Measurements from ENCODE around the gene DOK3. TPM values are rescaled to one million over a fixed set of nuclear protein-coding genes. Genes with fewer than 3 reads are reported as not detected.

The DOK3 gene
- total and polyA plus RNA-seq, 2 experiments from 2014 or later, result 3.1 to 3.5 TPM

GRCh38 chr5:177548495-177548894, 38.9 kb upstream of the DOK3 start:
- H3K9me2 ChIP-seq (replicated peaks; ENCODE audit: insufficient read depth), result no peaks in the 10 kb centered on the region
- H3K4me1 ChIP-seq (ENCODE audit: insufficient read depth), result peaks cover 30% of the 10 kb centered on the region
- H3K4me3 ChIP-seq, result no peak overlapping the region
- H3K9me3 ChIP-seq (ENCODE audit: low read depth), result no peaks in the 10 kb centered on the region
- peaks cover 58% of the 10 kb centered on the region for H4K20me1 ChIP-seq (ENCODE audit: insufficient read depth, poor library complexity, severe bottlenecking)
- H3K36me3 ChIP-seq (replicated peaks; ENCODE audit: insufficient read depth, low read depth), result peaks cover 5% of the 10 kb centered on the region
- no peak overlapping the region for H3K27ac ChIP-seq
- H3K79me2 ChIP-seq, result peaks cover 88% of the 10 kb centered on the region
- H2AFZ ChIP-seq, result no peak overlapping the region
- TF ChIP-seq, protein P1, sequence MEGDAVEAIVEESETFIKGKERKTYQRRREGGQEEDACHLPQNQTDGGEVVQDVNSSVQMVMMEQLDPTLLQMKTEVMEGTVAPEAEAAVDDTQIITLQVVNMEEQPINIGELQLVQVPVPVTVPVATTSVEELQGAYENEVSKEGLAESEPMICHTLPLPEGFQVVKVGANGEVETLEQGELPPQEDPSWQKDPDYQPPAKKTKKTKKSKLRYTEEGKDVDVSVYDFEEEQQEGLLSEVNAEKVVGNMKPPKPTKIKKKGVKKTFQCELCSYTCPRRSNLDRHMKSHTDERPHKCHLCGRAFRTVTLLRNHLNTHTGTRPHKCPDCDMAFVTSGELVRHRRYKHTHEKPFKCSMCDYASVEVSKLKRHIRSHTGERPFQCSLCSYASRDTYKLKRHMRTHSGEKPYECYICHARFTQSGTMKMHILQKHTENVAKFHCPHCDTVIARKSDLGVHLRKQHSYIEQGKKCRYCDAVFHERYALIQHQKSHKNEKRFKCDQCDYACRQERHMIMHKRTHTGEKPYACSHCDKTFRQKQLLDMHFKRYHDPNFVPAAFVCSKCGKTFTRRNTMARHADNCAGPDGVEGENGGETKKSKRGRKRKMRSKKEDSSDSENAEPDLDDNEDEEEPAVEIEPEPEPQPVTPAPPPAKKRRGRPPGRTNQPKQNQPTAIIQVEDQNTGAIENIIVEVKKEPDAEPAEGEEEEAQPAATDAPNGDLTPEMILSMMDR (IDR thresholded peaks at IDR 0.05; ENCODE audit: poor library complexity), result no peak
- TF ChIP-seq EZH2 (IDR thresholded peaks at IDR 0.05; ENCODE audit: borderline replicate concordance) (no peak), EZH2phosphoT487 (IDR thresholded peaks at IDR 0.05; ENCODE audit: low read depth, severe bottlenecking, unreplicated experiment) (no peak)
- H3K27me3 ChIP-seq, result no peaks in the 10 kb centered on the region
- H3K4me2 ChIP-seq, result no peak overlapping the region
- WGBS (ENCODE audit: low lambda C conversion rate, missing lambda C conversion rate), result 76% methylated on average over 1 of the region's 1 CpG
- DNase-seq (ENCODE audit: low spot score), result no peak

DNA sequence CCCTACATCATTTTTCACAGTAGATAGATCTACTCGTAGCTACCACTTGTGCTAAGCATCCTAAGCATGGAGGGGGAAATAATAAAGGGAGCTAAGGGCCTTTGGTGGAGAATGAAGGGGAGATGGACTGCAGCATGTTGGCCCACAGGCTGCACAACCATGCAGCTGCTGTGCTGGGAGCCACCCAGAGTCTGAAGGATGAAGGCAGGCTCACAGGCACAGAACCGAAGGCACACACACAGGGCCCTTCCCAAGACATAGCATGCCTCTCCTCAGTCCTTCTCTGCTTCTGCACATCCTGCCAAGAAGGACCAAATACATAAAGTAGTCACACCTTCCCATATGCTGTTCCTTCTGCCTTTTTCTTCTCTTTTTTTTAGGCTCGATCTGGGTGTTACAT, 38.1 kb upstream of the DOK3 start:
- DNase-seq (ENCODE audit: low spot score), result no peak
- peaks cover 5% of the 10 kb centered on the region for H3K36me3 ChIP-seq (replicated peaks; ENCODE audit: insufficient read depth, low read depth)
- no peak overlapping the region for H2AFZ ChIP-seq
- H3K9me2 ChIP-seq (replicated peaks; ENCODE audit: insufficient read depth), result no peaks in the 10 kb centered on the region
- peaks cover 24% of the 10 kb centered on the region for H3K4me1 ChIP-seq (ENCODE audit: insufficient read depth)
- H3K9me3 ChIP-seq (ENCODE audit: low read depth), result no peaks in the 10 kb centered on the region
- WGBS (ENCODE audit: low lambda C conversion rate, missing lambda C conversion rate), result 85% methylated on average over 3 of the region's 3 CpGs
- H3K79me2 ChIP-seq, result peaks cover 88% of the 10 kb centered on the region
- no peaks in the 10 kb centered on the region for H3K27me3 ChIP-seq
- no peak overlapping the region for H3K4me2 ChIP-seq
- peaks cover 50% of the 10 kb centered on the region for H4K20me1 ChIP-seq (ENCODE audit: insufficient read depth, poor library complexity, severe bottlenecking)
- H3K4me3 ChIP-seq, result no peak overlapping the region
- TF ChIP-seq EZH2phosphoT487 (IDR thresholded peaks at IDR 0.05; ENCODE audit: low read depth, severe bottlenecking, unreplicated experiment) (no peak), EZH2 (IDR thresholded peaks at IDR 0.05; ENCODE audit: borderline replicate concordance) (no peak)
- TF ChIP-seq, protein P1 (IDR thresholded peaks at IDR 0.05; ENCODE audit: poor library complexity), result no peak
- no peak overlapping the region for H3K27ac ChIP-seq

GRCh38 chr5:177546258-177546741, 36.7 kb upstream of the DOK3 start:
- Histone ChIP-seq H3K27me3 (no peaks in the 10 kb centered on the region), H3K4me2 (peak overlapping the region; percentile 38), H3K36me3 (replicated peaks; ENCODE audit: insufficient read depth, low read depth) (no peaks in the 10 kb centered on the region), H3K79me2 (peaks cover 86% of the 10 kb centered on the region), H2AFZ (no peak overlapping the region), H3K4me3 (no peak overlapping the region), H4K20me1 (ENCODE audit: insufficient read depth, poor library complexity, severe bottlenecking) (peaks cover 38% of the 10 kb centered on the region), H3K9me2 (replicated peaks; ENCODE audit: insufficient read depth) (no peaks in the 10 kb centered on the region), H3K27ac (peak overlapping the region; percentile 77), H3K4me1 (ENCODE audit: insufficient read depth) (peaks cover 19% of the 10 kb centered on the region), H3K9me3 (ENCODE audit: low read depth) (no peaks in the 10 kb centered on the region)
- WGBS (ENCODE audit: low lambda C conversion rate, missing lambda C conversion rate), result 59% methylated on average over 1 of the region's 1 CpG
- DNase-seq (ENCODE audit: low spot score), result peak; percentile 74
- no peak for TF ChIP-seq EZH2 (IDR thresholded peaks at IDR 0.05; ENCODE audit: borderline replicate concordance)
- TF ChIP-seq EZH2phosphoT487 (IDR thresholded peaks at IDR 0.05; ENCODE audit: low read depth, severe bottlenecking, unreplicated experiment), result no peak
- TF ChIP-seq, protein P1 (IDR thresholded peaks at IDR 0.05; ENCODE audit: poor library complexity), result no peak
